K562 (cell line): ENCODE measurements around the gene GLDC. TPM values are rescaled to one million over a fixed set of nuclear protein-coding genes. Genes with fewer than 3 reads are reported as not detected.

Experiments used
- ARNT ChIP-seq, 2 experiments: fragments of 450-650 bp; IDR thresholded peaks; 2 replicates each; pipeline ENCODE4 v1.6.1; 2016; ENCODE audit warnings: mild to moderate bottlenecking in 1 of 2
- BRD4 ChIP-seq: fragments of 200-600 bp; sonication (generic); IDR thresholded peaks from 2 replicates; pipeline ENCODE4 v1.6.1; 2017; ENCODE audit warnings: inconsistent platforms
- CAMTA2 ChIP-seq: fragments of 250-450 bp; sonication (Bioruptor Pico); conservative IDR thresholded peaks from 2 replicates; pipeline ENCODE4 v1.5.1; 2022
- CBFB ChIP-seq: sonication (generic); formaldehyde crosslinking; IDR thresholded peaks from 2 replicates; pipeline ENCODE4 v1.4.0; 2020; ENCODE audit warnings: mild to moderate bottlenecking, missing genetic modification reagents
- CHD1 ChIP-seq: fragments of 200-600 bp; sonication (generic); IDR thresholded peaks from one replicate; pipeline ENCODE4 v1.6.1; 2012; ENCODE audit warnings: mild to moderate bottlenecking, moderate library complexity, low read length, inconsistent platforms
- GABPB2 ChIP-seq: fragments of 250-450 bp; sonication (Bioruptor Pico); conservative IDR thresholded peaks from 2 replicates; pipeline ENCODE4 v1.5.1; 2021; ENCODE audit warnings: mild to moderate bottlenecking
- L3MBTL2 ChIP-seq: fragments of 450-650 bp; IDR thresholded peaks from 2 replicates; pipeline ENCODE4 v1.6.1; 2016; ENCODE audit warnings: mild to moderate bottlenecking, moderate library complexity
- MYNN ChIP-seq, 2 experiments: sonication (generic); formaldehyde crosslinking in 1 of 2; IDR thresholded peaks; 2 replicates each; pipeline versions ENCODE4 v1.5.0 to v1.6.1; 2016 to 2020; ENCODE audit warnings: antibody characterized with exemption in 1 of 2, missing genetic modification reagents in 1 of 2
- NBN ChIP-seq: fragments of 450-650 bp; IDR thresholded peaks from 2 replicates; pipeline ENCODE4 v1.6.1; 2016; ENCODE audit warnings: low read depth, mild to moderate bottlenecking
- NCOR1 ChIP-seq: fragments of 450-650 bp; IDR thresholded peaks from 2 replicates; pipeline ENCODE4 v1.6.1; 2016; ENCODE audit warnings: mild to moderate bottlenecking, moderate library complexity
- NFXL1 ChIP-seq: fragments of 450-650 bp; formaldehyde crosslinking; IDR thresholded peaks from 2 replicates; pipeline ENCODE4 v1.4.0; 2021; ENCODE audit warnings: mild to moderate bottlenecking
- POLR2A ChIP-seq: fragments of 450-650 bp; conservative IDR thresholded peaks from 2 replicates; pipeline ENCODE4 v1.6.1; 2016
- POLR3G ChIP-seq: IDR thresholded peaks from 2 replicates; pipeline ENCODE4 v1.6.1; 2011; ENCODE audit not compliant: insufficient read length, insufficient replicate concordance; ENCODE audit errors: extremely low read depth
- RB1 ChIP-seq: fragments of 450-650 bp; IDR thresholded peaks from 2 replicates; pipeline ENCODE4 v1.6.1; 2017; ENCODE audit warnings: low read depth, mild to moderate bottlenecking
- TAF9B ChIP-seq: fragments of 450-650 bp; IDR thresholded peaks from 2 replicates; pipeline ENCODE4 v1.6.1; 2018; ENCODE audit warnings: mild to moderate bottlenecking; ENCODE audit not compliant: partially characterized antibody
- TEAD4 ChIP-seq, 2 experiments: sonication (generic) in 1 of 2; formaldehyde crosslinking in 1 of 2; IDR thresholded peaks; 2 replicates each; pipeline versions ENCODE4 v1.6.1 to v1.8.0; 2012 to 2022; ENCODE audit warnings: borderline replicate concordance in 1 of 2, inconsistent platforms in 1 of 2, low read length in 1 of 2, mild to moderate bottlenecking in 1 of 2, missing genetic modification reagents in 1 of 2
- ZFP30 ChIP-seq: fragments of 250-450 bp; sonication (Bioruptor Pico); IDR thresholded peaks from 2 replicates; pipeline ENCODE4 v1.8.0; 2022; ENCODE audit warnings: moderate library complexity, mild to moderate bottlenecking, inconsistent platforms, borderline replicate concordance
- ZFPM2 ChIP-seq: fragments of 250-450 bp; sonication (Bioruptor Pico); IDR thresholded peaks from 2 replicates; pipeline ENCODE4 v1.5.1; 2022; ENCODE audit warnings: mild to moderate bottlenecking
- ZNF124 ChIP-seq: sonication (generic); formaldehyde crosslinking; IDR thresholded peaks from 2 replicates; pipeline ENCODE4 v1.8.1; 2022; ENCODE audit warnings: missing genetic modification reagents
- ZNF143 ChIP-seq: sonication (generic); formaldehyde crosslinking; IDR thresholded peaks from 2 replicates; pipeline ENCODE4 v1.9.0; 2022; ENCODE audit warnings: mild to moderate bottlenecking, missing genetic modification reagents
- ZNF324 ChIP-seq: fragments of 250-450 bp; sonication (Bioruptor Pico); IDR thresholded peaks from 2 replicates; pipeline ENCODE4 v1.4.0; 2020; ENCODE audit warnings: mild to moderate bottlenecking
- polyA plus RNA-seq, 8 experiments: library from polyadenylated mRNA; depleted of rRNA in 4 of 8; stranded (reverse) in 5 of 8; unstranded in 3 of 8; fragments of >200 nt; fragmentation: Nextera tagmentation in 2 of 8; fragmentation: Illumina TruSeq in 1 of 8; extraction: Ambion mirVana in 2 of 8; extraction: Trizol in 1 of 8; gene quantifications; 2 replicates each; pipeline versions ENCODE4 v1.2.1 to v1.2.3, GENCODE V29; 2011 to 2014; ENCODE audit warnings: inconsistent platforms in 1 of 8, missing spikeins in 1 of 8
- total RNA-seq, 7 experiments: library from RNA; depleted of rRNA in 6 of 7; stranded (reverse); fragments of >200 nt in 6 of 7; fragmentation: Illumina TruSeq in 2 of 7; extraction: Trizol in 2 of 7; gene quantifications; 2 replicates each; pipeline versions ENCODE4 v1.2.1 to v1.2.3, GENCODE V29; 2011 to 2021; ENCODE audit warnings: low replicate concordance in 1 of 7
- TF ChIP-seq, protein P1 (sequence below): fragments of 450-650 bp; IDR thresholded peaks from 2 replicates; pipeline ENCODE4 v1.6.1; 2018; ENCODE audit warnings: mild to moderate bottlenecking, low read depth; ENCODE audit not compliant: partially characterized antibody
- TF ChIP-seq, protein P2 (sequence below): fragments of 450-650 bp; IDR thresholded peaks from 2 replicates; pipeline ENCODE4 v1.6.1; 2018; ENCODE audit not compliant: partially characterized antibody
- TF ChIP-seq, protein P3 (sequence below): fragments of 250-450 bp; sonication (Bioruptor Pico); IDR thresholded peaks from 2 replicates; pipeline ENCODE4 v1.5.1; 2021; ENCODE audit warnings: mild to moderate bottlenecking

Gene GLDC
- total and polyA plus RNA-seq, 9 of the 15 experiments (the other 6 are each of a cell fraction or from before 2014, with no cell fraction given) = 0.03 to 0.27 (median 0.08) TPM; not detected in 6

DNA sequence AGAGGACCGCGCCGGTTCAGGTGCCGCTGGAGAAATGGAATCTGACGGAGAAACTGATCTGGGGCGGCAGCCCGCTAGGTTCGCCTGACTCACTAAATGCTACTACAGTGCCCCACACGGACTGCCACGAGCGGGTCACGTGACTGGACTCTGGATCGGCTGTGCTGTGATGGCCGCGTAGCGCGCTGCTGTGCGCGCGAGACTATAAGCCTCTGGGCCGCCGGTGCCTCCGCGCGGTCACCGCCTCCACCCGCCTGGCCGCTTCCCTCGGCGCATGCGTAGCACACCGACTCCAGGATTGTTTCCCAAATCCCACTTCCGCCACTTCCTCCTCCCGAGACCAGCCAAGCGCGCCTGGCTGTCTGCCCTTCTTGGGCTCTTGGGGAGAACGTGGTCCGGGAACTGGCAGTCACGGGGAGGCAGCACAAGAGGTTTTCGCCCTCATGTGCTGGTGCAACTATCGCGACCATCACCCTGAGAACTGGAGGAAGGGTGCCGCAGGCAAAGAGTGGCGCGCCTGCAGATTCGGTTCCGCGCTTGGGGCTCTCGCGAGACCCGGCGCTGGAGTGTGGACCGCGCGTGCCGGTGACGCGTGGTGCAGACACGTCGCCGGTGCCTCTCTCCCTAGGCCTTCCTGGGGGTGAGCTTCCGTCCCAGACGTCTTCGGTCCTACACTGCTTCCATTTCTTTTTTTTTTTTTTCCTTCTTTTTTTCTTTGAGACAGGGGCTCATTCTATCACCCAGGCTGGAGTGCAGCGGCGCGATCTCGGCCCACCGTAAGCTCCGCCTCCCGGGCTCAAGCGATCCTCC is 35.8 kb upstream of the GLDC start (continued):
- TF ChIP-seq, protein P1, sequence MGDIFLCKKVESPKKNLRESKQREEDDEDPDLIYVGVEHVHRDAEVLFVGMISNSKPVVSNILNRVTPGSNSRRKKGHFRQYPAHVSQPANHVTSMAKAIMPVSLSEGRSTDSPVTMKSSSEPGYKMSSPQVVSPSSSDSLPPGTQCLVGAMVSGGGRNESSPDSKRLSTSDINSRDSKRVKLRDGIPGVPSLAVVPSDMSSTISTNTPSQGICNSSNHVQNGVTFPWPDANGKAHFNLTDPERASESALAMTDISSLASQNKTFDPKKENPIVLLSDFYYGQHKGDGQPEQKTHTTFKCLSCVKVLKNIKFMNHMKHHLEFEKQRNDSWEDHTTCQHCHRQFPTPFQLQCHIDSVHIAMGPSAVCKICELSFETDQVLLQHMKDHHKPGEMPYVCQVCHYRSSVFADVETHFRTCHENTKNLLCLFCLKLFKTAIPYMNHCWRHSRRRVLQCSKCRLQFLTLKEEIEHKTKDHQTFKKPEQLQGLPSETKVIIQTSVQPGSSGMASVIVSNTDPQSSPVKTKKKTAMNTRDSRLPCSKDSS = no peak
- no peak for TF ChIP-seq CAMTA2 (CRISPR knock-in tag)
- TF ChIP-seq L3MBTL2 = peak; percentile 92; the same call in 1 of the 2 replicates
- TF ChIP-seq RB1 = 0 out of 2 replicates have a peak, but pooled peaks have one; percentile 40
- TF ChIP-seq ZNF324 (CRISPR knock-in tag) = no peak
- TF ChIP-seq NFXL1 = no peak
- TF ChIP-seq POLR2A = peak; percentile 94
- TF ChIP-seq, protein P2, sequence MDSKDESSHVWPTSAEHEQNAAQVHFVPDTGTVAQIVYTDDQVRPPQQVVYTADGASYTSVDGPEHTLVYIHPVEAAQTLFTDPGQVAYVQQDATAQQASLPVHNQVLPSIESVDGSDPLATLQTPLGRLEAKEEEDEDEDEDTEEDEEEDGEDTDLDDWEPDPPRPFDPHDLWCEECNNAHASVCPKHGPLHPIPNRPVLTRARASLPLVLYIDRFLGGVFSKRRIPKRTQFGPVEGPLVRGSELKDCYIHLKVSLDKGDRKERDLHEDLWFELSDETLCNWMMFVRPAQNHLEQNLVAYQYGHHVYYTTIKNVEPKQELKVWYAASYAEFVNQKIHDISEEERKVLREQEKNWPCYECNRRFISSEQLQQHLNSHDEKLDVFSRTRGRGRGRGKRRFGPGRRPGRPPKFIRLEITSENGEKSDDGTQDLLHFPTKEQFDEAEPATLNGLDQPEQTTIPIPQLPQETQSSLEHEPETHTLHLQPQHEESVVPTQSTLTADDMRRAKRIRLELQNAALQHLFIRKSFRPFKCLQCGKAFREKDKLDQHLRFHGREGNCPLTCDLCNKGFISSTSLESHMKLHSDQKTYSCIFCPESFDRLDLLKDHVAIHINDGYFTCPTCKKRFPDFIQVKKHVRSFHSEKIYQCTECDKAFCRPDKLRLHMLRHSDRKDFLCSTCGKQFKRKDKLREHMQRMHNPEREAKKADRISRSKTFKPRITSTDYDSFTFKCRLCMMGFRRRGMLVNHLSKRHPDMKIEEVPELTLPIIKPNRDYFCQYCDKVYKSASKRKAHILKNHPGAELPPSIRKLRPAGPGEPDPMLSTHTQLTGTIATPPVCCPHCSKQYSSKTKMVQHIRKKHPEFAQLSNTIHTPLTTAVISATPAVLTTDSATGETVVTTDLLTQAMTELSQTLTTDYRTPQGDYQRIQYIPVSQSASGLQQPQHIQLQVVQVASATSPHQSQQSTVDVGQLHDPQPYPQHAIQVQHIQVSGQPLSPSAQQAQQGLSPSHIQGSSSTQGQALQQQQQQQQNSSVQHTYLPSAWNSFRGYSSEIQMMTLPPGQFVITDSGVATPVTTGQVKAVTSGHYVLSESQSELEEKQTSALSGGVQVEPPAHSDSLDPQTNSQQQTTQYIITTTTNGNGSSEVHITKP = no peak
- TF ChIP-seq ZNF124 = no peak
- no peak for TF ChIP-seq ARNT (IDR thresholded peaks at IDR 0.05)
- TF ChIP-seq NBN = no peak
- no peak for TF ChIP-seq MYNN (IDR thresholded peaks at IDR 0.05)
- no peak for TF ChIP-seq MYNN (CRISPR knock-in tag; IDR thresholded peaks at IDR 0.05)
- TF ChIP-seq BRD4 = no peak
- TF ChIP-seq, protein P3, sequence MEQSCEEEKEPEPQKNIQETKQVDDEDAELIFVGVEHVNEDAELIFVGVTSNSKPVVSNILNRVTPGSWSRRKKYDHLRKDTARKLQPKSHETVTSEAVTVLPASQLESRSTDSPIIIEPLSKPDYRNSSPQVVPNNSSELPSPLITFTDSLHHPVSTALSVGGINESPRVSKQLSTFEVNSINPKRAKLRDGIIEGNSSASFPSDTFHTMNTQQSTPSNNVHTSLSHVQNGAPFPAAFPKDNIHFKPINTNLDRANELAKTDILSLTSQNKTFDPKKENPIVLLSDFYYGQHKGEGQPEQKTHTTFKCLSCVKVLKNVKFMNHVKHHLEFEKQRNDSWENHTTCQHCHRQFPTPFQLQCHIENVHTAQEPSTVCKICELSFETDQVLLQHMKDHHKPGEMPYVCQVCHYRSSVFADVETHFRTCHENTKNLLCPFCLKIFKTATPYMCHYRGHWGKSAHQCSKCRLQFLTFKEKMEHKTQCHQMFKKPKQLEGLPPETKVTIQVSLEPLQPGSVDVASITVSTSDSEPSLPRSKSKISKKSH (CRISPR knock-in tag) = no peak
- TF ChIP-seq ZNF143 = no peak
- TF ChIP-seq GABPB2 (CRISPR knock-in tag) = no peak
- no peak; the same call in none of the 2 replicates for TF ChIP-seq TEAD4 (IDR thresholded peaks at IDR 0.05; ENCODE audit: low read length)
- TF ChIP-seq TEAD4 (CRISPR knock-in tag; IDR thresholded peaks at IDR 0.05; ENCODE audit: borderline replicate concordance) = no peak
- peak; percentile 64 for TF ChIP-seq TAF9B
- TF ChIP-seq ZFP30 = no peak
- no peak for TF ChIP-seq NCOR1
- TF ChIP-seq CHD1 = no peak
- TF ChIP-seq POLR3G = no peak
- TF ChIP-seq CBFB = no peak
- no peak for TF ChIP-seq ZFPM2 (CRISPR knock-in tag)
